A549 (cell line): ENCODE results near the gene MYORG. TPM values are rescaled to one million over a fixed set of nuclear protein-coding genes. Genes with fewer than 3 reads are reported as not detected.

Experiments used
- ATAC-seq, 2 experiments: fragments of 200-7000 bp in 1 of 2; fragments of >200 bp in 1 of 2; cut with Nextera tagmentation in 1 of 2; cut with Tn5 transposase in 1 of 2; 3 replicates each; pipeline versions ENCODE4 v1.8.0 to v1.9.1; 2018 to 2020; ENCODE audit warnings: mild to moderate bottlenecking in 1 of 2, moderate library complexity in 1 of 2
- CTCF ChIA-PET: fragments of 300-600 bp; sonication (Branson Sonifier 250); formaldehyde crosslinking; extraction: SDS; loops from one replicate; lab custom pipeline; 2021; ENCODE audit warnings: antibody characterized with exemption, inconsistent platforms; lab: Yijun Ruan, JAX
- POLR2A ChIA-PET: fragments of 350-600 bp; formaldehyde crosslinking; extraction: SDS; loops from one replicate; lab custom pipeline; 2021; ENCODE audit warnings: antibody characterized with exemption, inconsistent platforms; lab: Yijun Ruan, JAX
- DNase-seq, 2 experiments: peaks; one replicate each; pipeline versions ENCODE4 v3.0.0 to v3.0.0-alpha.2; 2011 to 2016; ENCODE audit warnings: low read depth in 1 of 2, low spot score in 1 of 2
- FAIRE-seq: peaks from 2 replicates; lab custom pipeline; 2011; peaks lifted over from hg19 to GRCh38; lab: Jason Lieb, UNC
- H3K27ac ChIP-seq, 2 experiments: fragments of >200 bp; sonication (Bioruptor Twin); formaldehyde crosslinking; 3 replicates each; pipeline ENCODE4 v1.5.1; 2016 to 2017
- H3K4me1 ChIP-seq: fragments of >200 bp; sonication (Bioruptor Twin); formaldehyde crosslinking; 3 replicates; pipeline ENCODE4 v1.6.1; 2016
- H3K4me2 ChIP-seq: fragments of >200 bp; sonication (Bioruptor Twin); formaldehyde crosslinking; 3 replicates; pipeline ENCODE4 v1.6.1; 2016
- H3K4me3 ChIP-seq: fragments of >200 bp; sonication (Bioruptor Twin); formaldehyde crosslinking; 3 replicates; pipeline ENCODE4 v1.5.1; 2016
- H3K9me3 ChIP-seq: fragments of >200 bp; sonication (Bioruptor Twin); formaldehyde crosslinking; 3 replicates; pipeline ENCODE4 v1.6.1; 2016
- BHLHE40 ChIP-seq: IDR thresholded peaks from 2 replicates; pipeline ENCODE4 v1.6.1; 2012; ENCODE audit warnings: low read depth, low read length, inconsistent platforms
- CBX8 ChIP-seq: fragments of 200-600 bp; sonication (generic); IDR thresholded peaks from 2 replicates; pipeline ENCODE4 v1.6.1; 2016
- CEBPB ChIP-seq, 2 experiments: fragments of >200 bp in 1 of 2; sonication (Bioruptor Twin) in 1 of 2; formaldehyde crosslinking in 1 of 2; IDR thresholded peaks; 2 replicates each; pipeline ENCODE4 v1.6.1; 2012 to 2016
- CHD4 ChIP-seq: fragments of 200-600 bp; sonication (generic); IDR thresholded peaks from 2 replicates; pipeline ENCODE4 v1.6.1; 2016; ENCODE audit warnings: antibody characterized with exemption, mild to moderate bottlenecking, borderline replicate concordance
- CTCF ChIP-seq: fragments of >200 bp; sonication (Bioruptor Twin); formaldehyde crosslinking; IDR thresholded peaks from 3 replicates; pipeline ENCODE4 v1.5.1; 2016
- EHF ChIP-seq: fragments of 250-450 bp; sonication (Bioruptor Pico); IDR thresholded peaks from 2 replicates; pipeline ENCODE4 v1.5.0; 2020; ENCODE audit warnings: mild to moderate bottlenecking
- ESRRA ChIP-seq: fragments of 150-350 bp; IDR thresholded peaks from 2 replicates; pipeline ENCODE4 v1.6.1; 2014; ENCODE audit warnings: mild to moderate bottlenecking, low read length, borderline replicate concordance
- FOSB ChIP-seq: fragments of 250-450 bp; sonication (Bioruptor Pico); IDR thresholded peaks from 2 replicates; pipeline ENCODE4 v1.5.0; 2020; ENCODE audit warnings: mild to moderate bottlenecking, moderate library complexity
- FOSL2 ChIP-seq, 2 experiments: fragments of 450-650 bp in 1 of 2; fragments of >200 bp in 1 of 2; sonication (Bioruptor Twin) in 1 of 2; formaldehyde crosslinking; IDR thresholded peaks; 2 replicates each; pipeline versions ENCODE4 v1.5.0 to v1.6.1; 2016 to 2020; ENCODE audit warnings: mild to moderate bottlenecking in 1 of 2, moderate library complexity in 1 of 2
- FOXS1 ChIP-seq: fragments of 250-450 bp; sonication (Bioruptor Pico); IDR thresholded peaks from 2 replicates; pipeline ENCODE4 v1.5.0; 2020; ENCODE audit warnings: mild to moderate bottlenecking, moderate library complexity
- HES2 ChIP-seq: fragments of >200 bp; sonication (Bioruptor Twin); formaldehyde crosslinking; IDR thresholded peaks from 2 replicates; pipeline ENCODE4 v1.6.1; 2016
- HEYL ChIP-seq: fragments of 250-450 bp; sonication (Bioruptor Pico); IDR thresholded peaks from 2 replicates; pipeline ENCODE4 v1.8.0; 2021; ENCODE audit warnings: mild to moderate bottlenecking, moderate library complexity
- HOXB5 ChIP-seq: fragments of 250-450 bp; sonication (Bioruptor Pico); IDR thresholded peaks from 2 replicates; pipeline ENCODE4 v1.5.0; 2020; ENCODE audit warnings: mild to moderate bottlenecking, moderate library complexity
- JUN ChIP-seq, 2 experiments: fragments of >200 bp; sonication (Bioruptor Twin); formaldehyde crosslinking; IDR thresholded peaks; 2 replicates in 1 of 2; 3 replicates in 1 of 2; pipeline ENCODE4 v1.6.1; 2016 to 2017
- KDM1A ChIP-seq: fragments of 200-600 bp; sonication (generic); IDR thresholded peaks from 2 replicates; pipeline ENCODE4 v1.6.1; 2016; ENCODE audit warnings: low read depth, mild to moderate bottlenecking
- MAFK ChIP-seq: fragments of 450-650 bp; IDR thresholded peaks from 2 replicates; pipeline ENCODE4 v1.6.1; 2014; ENCODE audit not compliant: partially characterized antibody
- MAZ ChIP-seq: fragments of 150-350 bp; IDR thresholded peaks from 2 replicates; pipeline ENCODE4 v1.6.1; 2014; ENCODE audit warnings: antibody characterized with exemption, low read depth, low read length, borderline replicate concordance
- NFE2L2 ChIP-seq: fragments of 150-350 bp; conservative IDR thresholded peaks from 2 replicates; pipeline ENCODE4 v1.6.1; 2014; ENCODE audit warnings: low read length
- NR3C1 ChIP-seq: fragments of >200 bp; sonication (Bioruptor Twin); formaldehyde crosslinking; IDR thresholded peaks from 3 replicates; pipeline ENCODE4 v1.6.1; 2017
- POLR2AphosphoS2 ChIP-seq: conservative IDR thresholded peaks from 2 replicates; pipeline ENCODE4 v1.6.1; 2012; ENCODE audit warnings: low read length, improper control_type of control experiment, inconsistent platforms
- RFX5 ChIP-seq: fragments of 450-650 bp; IDR thresholded peaks from 2 replicates; pipeline ENCODE4 v1.7.1; 2014; ENCODE audit warnings: antibody characterized with exemption, mild to moderate bottlenecking, moderate library complexity
- RNF2 ChIP-seq: fragments of 200-600 bp; sonication (generic); IDR thresholded peaks from 2 replicates; pipeline ENCODE4 v1.6.1; 2016; ENCODE audit warnings: low read depth, mild to moderate bottlenecking, antibody characterized with exemption, moderate library complexity, borderline replicate concordance
- SMC3 ChIP-seq: fragments of >200 bp; sonication (Bioruptor Twin); formaldehyde crosslinking; IDR thresholded peaks from 3 replicates; pipeline ENCODE4 v1.6.1; 2018; ENCODE audit warnings: inconsistent platforms
- TFCP2L1 ChIP-seq: fragments of 250-450 bp; sonication (Bioruptor Pico); IDR thresholded peaks from 2 replicates; pipeline ENCODE4 v1.5.0; 2021; ENCODE audit warnings: mild to moderate bottlenecking
- ZC3H11A ChIP-seq: fragments of 450-650 bp; IDR thresholded peaks from 2 replicates; pipeline ENCODE4 v1.6.1; 2014; ENCODE audit warnings: antibody characterized with exemption, mild to moderate bottlenecking
- ZFP36 ChIP-seq: fragments of 450-650 bp; IDR thresholded peaks from 2 replicates; pipeline ENCODE4 v1.6.1; 2014; ENCODE audit warnings: borderline replicate concordance; ENCODE audit not compliant: partially characterized antibody
- WGBS: methylation state at CpG from one replicate; pipeline ENCODE4 v1.1.6; 2017; ENCODE audit errors: missing lambda C conversion rate; 5-methylcytosine and 5-hydroxymethylcytosine counted together
- polyA plus RNA-seq, 4 experiments: library from polyadenylated mRNA; depleted of rRNA in 3 of 4; stranded (reverse); fragments of >200 nt; fragmentation: RNase III in 1 of 4; extraction: RNeasy Plus Mini Kit Qiagen cat#74134 plus additional on column Dnase treatment in 1 of 4; gene quantifications; 2 replicates in 3 of 4; 3 replicates in 1 of 4; pipeline ENCODE4 v1.2.3, GENCODE V29; 2011 to 2017
- TF ChIP-seq, protein P1 (sequence below): fragments of 150-350 bp; IDR thresholded peaks from 2 replicates; pipeline ENCODE4 v1.6.1; 2014; ENCODE audit warnings: low read depth, mild to moderate bottlenecking, low read length
- TF ChIP-seq, protein P2 (sequence below): fragments of 250-450 bp; sonication (Bioruptor Pico); IDR thresholded peaks from 2 replicates; pipeline ENCODE4 v1.5.0; 2020; ENCODE audit warnings: low read depth, mild to moderate bottlenecking, moderate library complexity

Gene MYORG
- polyA plus RNA-seq, 2 of the 4 experiments (the other 2 are of a cell fraction) = 2.2 to 4.1 TPM

DNA sequence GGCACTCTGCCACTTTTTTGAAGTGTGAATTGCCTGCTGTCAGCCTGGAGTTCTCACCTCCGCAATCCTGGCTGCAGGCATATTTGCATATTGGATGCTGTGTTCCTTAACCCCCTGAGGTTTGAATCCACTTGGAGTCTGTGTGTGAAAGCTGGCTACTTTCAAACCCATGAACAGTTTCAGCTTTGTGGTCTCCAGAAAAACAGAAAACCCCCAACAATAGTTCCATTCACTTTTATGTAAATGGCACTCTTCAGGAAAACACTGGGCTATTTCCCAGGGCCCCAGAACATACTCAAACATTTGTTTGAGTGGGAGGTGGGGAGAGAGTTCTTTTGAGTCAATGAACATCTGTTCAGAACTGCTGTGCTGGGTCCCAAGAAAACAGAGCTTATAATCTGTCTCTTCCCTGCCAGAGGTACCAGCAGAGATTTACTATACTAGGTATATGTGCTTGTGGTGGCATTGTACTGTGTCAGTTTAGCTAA, 42.3 kb downstream of the MYORG start:
- no peak for TF ChIP-seq RNF2
- TF ChIP-seq FOSL2 (IDR thresholded peaks at IDR 0.05) = no peak
- no peak for TF ChIP-seq FOSL2 (CRISPR knock-in tag; IDR thresholded peaks at IDR 0.05)
- TF ChIP-seq RFX5 = no peak
- TF ChIP-seq CTCF = no peak
- TF ChIP-seq HES2 = no peak
- no peak for TF ChIP-seq NFE2L2
- TF ChIP-seq BHLHE40 = no peak
- TF ChIP-seq KDM1A = no peak
- TF ChIP-seq CEBPB (IDR thresholded peaks at IDR 0.05) = no peak
- TF ChIP-seq MAZ = no peak
- TF ChIP-seq MAFK = no peak
- TF ChIP-seq FOSB (CRISPR knock-in tag) = no peak
- TF ChIP-seq SMC3 = no peak
- TF ChIP-seq, protein P1, sequence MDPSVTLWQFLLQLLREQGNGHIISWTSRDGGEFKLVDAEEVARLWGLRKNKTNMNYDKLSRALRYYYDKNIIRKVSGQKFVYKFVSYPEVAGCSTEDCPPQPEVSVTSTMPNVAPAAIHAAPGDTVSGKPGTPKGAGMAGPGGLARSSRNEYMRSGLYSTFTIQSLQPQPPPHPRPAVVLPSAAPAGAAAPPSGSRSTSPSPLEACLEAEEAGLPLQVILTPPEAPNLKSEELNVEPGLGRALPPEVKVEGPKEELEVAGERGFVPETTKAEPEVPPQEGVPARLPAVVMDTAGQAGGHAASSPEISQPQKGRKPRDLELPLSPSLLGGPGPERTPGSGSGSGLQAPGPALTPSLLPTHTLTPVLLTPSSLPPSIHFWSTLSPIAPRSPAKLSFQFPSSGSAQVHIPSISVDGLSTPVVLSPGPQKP = no peak
- no peak for TF ChIP-seq HEYL (CRISPR knock-in tag)
- TF ChIP-seq CBX8 = no peak
- TF ChIP-seq, protein P2, sequence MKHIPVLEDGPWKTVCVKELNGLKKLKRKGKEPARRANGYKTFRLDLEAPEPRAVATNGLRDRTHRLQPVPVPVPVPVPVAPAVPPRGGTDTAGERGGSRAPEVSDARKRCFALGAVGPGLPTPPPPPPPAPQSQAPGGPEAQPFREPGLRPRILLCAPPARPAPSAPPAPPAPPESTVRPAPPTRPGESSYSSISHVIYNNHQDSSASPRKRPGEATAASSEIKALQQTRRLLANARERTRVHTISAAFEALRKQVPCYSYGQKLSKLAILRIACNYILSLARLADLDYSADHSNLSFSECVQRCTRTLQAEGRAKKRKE (CRISPR knock-in tag) = no peak
- no peak for TF ChIP-seq CHD4
- TF ChIP-seq HOXB5 (CRISPR knock-in tag) = no peak
- TF ChIP-seq EHF (CRISPR knock-in tag) = no peak
- peaks cover 14% of the 10 kb centered on the region; the same call in 2 of the 3 replicates for H3K4me1 ChIP-seq
- no peak overlapping the region for H3K27ac ChIP-seq
- no peak for DNase-seq
- 74% methylated on average over 1 of the region's 1 CpG for WGBS
- ATAC-seq = no peak
- FAIRE-seq = no peak
- H3K9me3 ChIP-seq = no peaks in the 10 kb centered on the region
- ChIA-PET CTCF (interaction anchor here (1.3 to 23.6 kb wide), 13 partner anchors 7 to 269 kb away, joined by 3 to 417 read pairs (median 10); partner anchors contain the start of gene MYORG), POLR2A (interaction anchor here (1.2 kb wide), 1 partner anchor 43 kb away, joined by 5 read pairs; the partner anchor contains the start of gene MYORG)
- no peak overlapping the region for H3K4me3 ChIP-seq
- no peak overlapping the region for H3K4me2 ChIP-seq

DNA sequence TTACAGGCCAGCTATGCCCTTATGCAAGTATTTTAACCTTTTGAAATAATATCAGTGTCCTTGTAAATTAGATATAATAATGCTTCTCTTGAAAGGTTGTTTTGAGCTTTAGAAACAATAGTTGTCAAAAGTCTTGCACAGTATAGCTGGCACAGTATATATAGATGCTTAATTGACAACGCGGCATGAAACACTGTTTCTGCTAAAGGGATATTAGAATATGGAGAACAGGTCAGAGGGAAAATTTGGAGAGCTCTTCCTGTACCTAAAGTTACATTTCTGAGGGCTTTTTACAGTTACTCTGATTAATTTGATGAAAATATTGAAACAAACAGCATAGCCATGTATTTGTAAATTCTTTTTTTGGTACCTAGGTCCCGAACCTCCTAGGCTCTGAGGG, 42.9 kb downstream of the MYORG start:
- H3K4me1 ChIP-seq = peaks cover 14% of the 10 kb centered on the region; the same call in 2 of the 3 replicates
- no peak overlapping the region for H3K4me3 ChIP-seq
- FAIRE-seq (no peak), DNase-seq (no peak)
- CTCF ChIA-PET = interaction anchor here (0.8 to 23.6 kb wide), 15 partner anchors 8 to 273 kb away, joined by 3 to 417 read pairs (median 4); partner anchors contain the start of gene MYORG
- POLR2A ChIA-PET = interaction anchor here (0.7 to 1.2 kb wide), 2 partner anchors 43 to 285 kb away, joined by 5 to 7 read pairs; partner anchors contain the start of genes MYORG and UBAP2
- 93% methylated on average over 3 of the region's 3 CpGs for WGBS
- no peak overlapping the region for H3K4me2 ChIP-seq
- TF ChIP-seq TFCP2L1 (no peak), SMC3 (no peak), NR3C1 (no peak), FOSB (CRISPR knock-in tag) (no peak), JUN (IDR thresholded peaks at IDR 0.05) (no peak), CTCF (no peak), ESRRA (no peak), HOXB5 (CRISPR knock-in tag) (no peak), FOXS1 (CRISPR knock-in tag) (no peak), ZFP36 (no peak), ZC3H11A (no peak), POLR2AphosphoS2 (no peak)
- TF ChIP-seq, all 56 proteins: peak for 0
- no peak for ATAC-seq
- no peaks in the 10 kb centered on the region for H3K9me3 ChIP-seq
- no peak overlapping the region for H3K27ac ChIP-seq
